NCI-H1105 (cell line): ENCODE measurements around the gene SHISA7.
A peak's percentile ranks its signal among the peaks of the same experiment; 100 is the strongest.
"Not testable (repeated sequence)": the region's sequence is repeated elsewhere in the genome, so short reads cannot be mapped to it uniquely, and the experiment has no call there.

Experiments used
- DNase-seq: peaks from one replicate; lab custom pipeline; 2025; lab: John Stamatoyannopoulos, UW

Gene SHISA7

DNA sequence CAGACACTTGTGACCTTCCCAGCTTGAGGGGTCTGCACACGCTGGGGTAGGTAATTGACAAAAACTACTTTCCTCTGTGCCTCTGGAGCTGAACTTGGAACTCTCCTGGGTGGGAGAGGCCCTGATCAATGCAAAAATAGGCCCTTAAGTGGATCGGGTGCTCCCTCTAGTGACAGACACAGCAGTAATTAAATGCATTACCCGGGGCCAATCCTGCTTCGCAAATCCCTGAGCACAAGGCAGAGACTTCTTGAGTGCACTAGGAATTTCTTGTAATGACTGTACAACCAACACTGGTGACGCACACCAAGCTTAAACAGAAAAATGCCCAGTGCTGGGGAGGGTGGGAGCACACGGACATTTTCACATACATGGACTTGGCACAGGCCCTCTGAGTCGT is 24.9 kb downstream of the SHISA7 start:
- peak; percentile 46 for DNase-seq

DNA sequence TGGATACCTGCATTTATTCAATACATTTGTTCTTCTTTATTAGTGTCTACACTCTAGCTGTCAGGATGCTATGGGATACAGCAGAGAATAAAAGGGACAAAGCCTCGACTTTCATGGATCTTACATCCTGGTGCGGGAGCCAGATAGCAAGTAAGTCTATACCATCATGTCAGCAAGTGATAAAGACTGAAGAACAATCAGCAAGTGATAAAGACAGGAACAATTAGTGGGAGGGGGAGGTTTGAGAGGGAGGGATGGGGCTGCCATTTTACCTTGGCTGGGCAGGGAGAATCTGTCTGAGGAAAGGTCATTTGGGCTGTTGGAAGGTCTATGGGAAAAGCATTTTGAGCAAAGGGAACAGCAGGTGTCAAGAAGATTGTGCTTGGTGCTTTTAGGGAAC is 32.9 kb downstream of the SHISA7 start:
- no peak for DNase-seq

DNA sequence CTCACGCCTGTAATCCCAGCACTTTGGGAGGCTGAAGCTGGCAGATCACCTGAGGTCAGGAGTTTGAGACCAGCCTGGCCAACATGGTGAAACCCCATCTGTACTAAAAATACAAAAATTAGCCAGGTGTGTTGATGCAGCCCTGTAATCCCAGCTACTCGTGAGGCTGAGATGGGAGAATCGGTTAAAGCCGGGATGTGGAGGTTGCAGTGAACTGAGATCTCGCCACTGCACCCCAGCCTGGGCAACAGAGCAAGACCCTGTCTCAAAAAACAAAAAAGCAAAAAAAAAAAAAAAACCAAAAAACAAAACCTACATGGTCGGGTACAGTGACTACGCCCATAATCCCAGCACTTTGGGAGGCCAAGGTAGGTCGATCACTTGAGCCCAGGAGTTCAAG is 33.9 kb downstream of the SHISA7 start:
- not testable (repeated sequence) for DNase-seq

DNA sequence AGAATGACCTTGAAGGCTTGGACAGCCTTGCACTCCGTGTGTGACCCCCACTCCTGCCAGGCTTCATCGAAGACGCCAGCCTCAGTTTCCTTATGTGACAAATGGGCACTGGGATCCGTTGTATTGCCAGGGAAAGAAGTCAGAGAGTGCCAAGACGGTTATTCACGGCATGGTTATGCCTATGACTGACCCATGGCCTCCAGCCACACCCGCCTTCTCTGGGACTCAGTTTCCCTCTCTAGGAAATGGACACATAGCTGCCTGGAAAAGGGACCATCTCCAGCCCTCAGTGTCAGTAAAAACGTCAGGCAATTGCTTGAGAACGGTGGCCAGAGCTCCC is 34.6 kb downstream of the SHISA7 start:
- no peak for DNase-seq

DNA sequence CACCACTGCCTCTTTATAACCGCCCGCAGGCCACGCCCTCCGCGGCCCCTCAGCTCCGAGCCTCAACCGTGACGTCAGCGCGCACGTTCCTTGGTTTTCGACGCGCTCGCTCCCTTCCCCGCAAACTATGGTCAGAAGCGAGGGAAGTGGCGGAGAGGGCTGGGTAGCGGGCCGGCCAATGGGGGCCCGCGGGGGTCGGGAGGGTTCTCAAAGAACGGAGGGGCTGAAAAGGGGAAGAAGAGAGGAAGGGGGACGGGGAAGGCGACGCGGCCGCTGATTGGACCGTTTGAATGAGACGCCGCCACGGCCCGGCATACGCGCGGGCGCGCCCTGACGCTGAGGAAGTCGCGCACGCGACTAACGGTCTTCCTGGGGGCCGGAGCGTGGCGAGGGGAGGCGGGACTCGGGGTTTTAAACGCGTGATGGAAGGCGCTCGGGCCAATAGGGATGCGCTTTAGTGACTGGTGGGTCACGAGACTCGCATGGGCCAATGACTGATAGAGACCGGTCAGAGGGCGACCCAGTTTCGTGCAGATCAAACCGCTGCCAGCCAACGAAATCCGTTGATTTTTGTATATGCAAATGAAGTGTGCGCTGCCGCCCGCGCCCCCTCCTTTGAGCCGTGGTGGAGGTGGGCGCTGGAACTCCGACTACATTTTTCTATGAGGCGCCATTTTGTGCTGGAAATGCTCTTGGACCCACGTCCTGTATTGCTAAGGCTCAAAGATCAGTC is 35.1 kb downstream of the SHISA7 start:
- DNase-seq = peak; percentile 100

DNA sequence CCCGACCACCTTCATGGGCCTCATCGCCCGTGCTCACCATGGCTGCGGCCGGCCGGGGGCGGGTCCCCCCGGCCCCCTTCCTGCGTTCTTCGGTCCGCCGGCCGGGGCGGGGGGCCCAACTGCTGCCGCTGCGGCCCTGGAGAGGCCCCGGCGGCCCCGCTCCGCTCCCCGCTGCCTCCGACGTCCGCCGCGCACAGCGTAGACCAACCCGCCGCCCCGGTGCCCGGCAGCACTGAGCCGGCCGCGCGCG is 35.6 kb downstream of the SHISA7 start, which contains the start of gene UBE2S:
Gene UBE2S, minus strand, starts transcription at position 239 of the 250 bp plus-strand sequence. Its CDS starts 199 bp downstream, at position 40.
- DNase-seq = not testable (repeated sequence)

DNA sequence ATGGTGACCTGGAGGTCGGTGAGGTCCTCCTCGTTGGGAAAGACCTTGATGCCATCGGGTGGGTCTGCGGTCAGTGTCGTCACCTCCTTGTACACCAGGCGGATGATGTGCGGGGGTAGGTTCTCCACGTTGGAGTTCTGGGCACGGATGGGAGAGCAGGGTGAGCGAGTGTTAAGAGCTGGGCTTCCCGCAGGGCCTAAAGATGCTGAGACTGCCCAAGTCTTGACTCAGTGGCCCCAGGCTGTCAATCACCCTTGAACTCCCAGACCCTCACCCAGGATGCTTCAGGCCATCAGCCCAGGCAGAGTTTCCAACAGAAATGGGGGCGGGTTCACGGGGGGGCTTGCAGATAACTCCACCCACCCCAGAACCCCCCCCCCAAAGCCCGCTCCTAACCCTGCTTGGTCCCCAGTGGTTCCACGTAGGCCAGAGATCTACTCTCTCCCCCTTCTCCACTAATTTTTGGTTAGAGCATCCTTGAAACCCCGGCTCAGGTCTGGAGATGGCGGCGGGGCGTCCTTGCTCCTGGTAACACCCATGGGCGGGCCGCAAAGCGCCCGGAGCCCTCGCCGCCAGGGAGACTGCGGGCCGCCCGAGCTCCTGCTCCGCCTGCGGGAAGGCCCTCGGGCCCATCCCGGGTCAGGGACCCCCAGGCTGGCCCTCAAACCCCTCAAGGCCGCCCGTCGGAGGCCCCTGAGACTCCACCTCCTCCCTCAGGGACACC is 36.1 kb downstream of the SHISA7 start:
- DNase-seq = peak; percentile 15

DNA sequence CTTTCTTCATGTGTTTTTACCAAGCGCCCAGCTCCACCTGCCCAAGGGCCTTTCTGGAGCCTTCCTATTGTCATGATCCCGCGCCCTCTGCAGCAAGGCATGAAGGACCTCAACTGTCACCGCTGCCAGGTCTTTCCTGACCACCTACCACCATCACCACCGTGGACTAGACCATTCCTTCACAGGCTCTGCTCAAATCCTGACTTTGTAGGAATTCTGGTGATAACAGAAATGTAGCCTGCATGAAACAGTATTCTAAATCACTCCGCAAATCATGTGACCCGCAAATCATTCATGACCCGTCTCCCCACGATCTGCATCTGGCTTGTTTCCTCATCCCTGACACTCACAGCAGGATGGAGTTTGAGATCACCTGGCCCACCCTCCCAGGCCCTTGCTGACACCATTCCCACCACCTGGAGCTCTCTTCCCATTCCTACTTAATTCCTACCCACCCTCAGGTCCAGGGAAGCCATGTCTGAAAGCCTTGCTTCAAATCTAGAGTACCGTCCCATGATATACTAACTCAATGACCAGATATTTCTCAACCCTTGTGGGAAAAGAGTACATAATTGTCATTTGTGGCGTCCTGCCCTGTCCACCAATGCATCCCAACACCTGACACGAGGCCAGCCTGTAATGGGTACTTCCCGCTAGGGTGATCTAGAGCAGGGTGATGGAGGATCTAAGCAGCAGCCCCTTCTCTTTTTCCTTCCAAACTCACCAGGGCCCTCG is 36.8 kb downstream of the SHISA7 start:
- no peak for DNase-seq

DNA sequence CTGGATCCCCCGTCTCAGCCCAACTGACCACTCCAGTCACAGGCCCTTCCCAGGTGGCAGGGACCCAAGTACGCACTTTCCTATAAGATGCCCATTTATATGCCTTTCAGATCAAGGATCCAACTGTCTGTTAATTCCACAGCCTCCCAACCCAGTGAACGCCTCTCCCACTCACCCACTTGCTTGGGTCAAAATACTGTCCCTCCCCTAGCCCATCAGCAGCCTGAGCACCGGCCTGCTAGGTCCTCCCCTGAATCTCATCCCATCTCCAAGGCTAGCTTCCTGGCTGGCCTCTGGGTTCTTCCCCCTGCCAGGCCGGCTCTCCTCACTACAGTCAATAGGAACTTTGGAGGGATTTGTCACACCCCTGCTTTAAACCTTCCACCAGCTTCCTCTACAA is 37.5 kb downstream of the SHISA7 start:
- DNase-seq = no peak

DNA sequence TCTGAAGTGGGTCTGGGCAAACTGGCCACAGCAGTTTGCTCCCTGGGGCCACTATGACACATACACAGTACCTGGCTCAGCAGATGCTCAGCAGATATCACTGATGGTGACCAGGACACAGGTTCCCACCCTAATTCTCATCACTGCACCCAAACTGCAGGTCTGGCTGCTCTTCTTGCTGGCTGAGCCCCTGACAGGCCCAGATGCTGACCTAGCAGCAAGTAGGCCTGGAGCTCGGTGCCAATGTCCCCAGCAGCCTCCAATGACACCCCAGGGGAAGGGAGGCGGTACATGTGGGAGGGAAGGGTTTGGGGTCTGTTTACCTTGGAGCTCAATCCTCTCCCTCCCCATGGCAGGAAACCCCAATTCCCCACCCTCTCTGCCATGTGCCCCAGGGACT is 40.6 kb downstream of the SHISA7 start:
- DNase-seq = no peak

DNA sequence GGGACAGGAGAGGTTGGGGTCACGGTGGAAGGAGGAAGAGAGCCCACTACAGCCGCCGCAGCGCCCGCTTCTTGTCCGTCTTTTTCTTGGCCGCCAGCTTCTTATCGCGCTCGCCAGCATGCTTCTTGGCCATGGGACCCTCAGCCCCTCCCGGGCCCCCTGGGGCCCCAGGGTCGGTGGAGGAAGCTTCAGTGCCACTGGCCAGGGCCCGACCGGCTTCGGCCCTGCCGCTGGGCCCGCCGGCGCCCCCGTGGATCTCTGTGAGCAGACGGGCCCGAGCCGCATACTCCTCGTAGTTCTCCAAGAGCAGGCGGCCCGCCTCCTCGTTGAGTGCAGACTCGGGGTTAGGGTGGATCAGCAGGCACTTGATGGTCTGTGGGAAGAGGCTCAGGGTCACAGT is 41.7 kb downstream of the SHISA7 start:
- not testable (repeated sequence) for DNase-seq

DNA sequence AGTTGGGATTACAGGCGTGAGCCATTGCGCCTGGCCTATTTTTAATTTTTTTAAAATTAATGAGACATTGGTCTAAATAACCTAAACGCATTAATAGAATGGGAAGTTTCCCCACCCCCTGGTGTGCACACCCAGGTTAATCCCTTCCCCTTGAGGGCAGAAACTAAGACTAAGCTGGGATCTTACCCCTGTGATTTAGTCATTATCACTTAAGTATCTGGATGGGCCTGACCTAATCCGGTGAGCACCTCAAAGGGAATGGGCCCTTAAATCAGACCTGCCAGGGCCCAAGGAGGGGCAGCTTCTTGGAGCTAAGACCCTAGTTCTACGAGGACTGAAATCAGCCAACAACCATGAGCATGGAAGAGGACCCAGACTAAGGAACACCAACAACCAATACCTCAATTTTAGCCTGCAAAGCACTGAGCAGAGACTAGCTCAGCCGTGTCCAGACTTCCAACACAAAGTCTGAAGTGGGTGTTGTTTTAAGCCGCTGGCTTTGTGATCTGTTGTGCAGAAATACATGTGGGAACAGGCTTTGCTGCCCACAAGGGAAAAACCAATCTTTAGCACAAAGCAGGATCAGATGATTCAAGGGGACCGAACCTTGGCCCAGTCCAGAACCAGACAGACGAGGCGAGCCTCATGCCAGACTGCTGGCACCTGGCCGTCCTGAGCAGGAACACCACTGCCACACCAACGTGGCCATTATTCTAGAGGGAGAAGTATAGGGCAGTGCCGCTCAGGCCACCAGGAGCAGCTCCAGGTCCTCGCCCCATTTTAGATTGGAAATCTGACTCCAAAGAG is 42.6 kb downstream of the SHISA7 start:
- no peak for DNase-seq

DNA sequence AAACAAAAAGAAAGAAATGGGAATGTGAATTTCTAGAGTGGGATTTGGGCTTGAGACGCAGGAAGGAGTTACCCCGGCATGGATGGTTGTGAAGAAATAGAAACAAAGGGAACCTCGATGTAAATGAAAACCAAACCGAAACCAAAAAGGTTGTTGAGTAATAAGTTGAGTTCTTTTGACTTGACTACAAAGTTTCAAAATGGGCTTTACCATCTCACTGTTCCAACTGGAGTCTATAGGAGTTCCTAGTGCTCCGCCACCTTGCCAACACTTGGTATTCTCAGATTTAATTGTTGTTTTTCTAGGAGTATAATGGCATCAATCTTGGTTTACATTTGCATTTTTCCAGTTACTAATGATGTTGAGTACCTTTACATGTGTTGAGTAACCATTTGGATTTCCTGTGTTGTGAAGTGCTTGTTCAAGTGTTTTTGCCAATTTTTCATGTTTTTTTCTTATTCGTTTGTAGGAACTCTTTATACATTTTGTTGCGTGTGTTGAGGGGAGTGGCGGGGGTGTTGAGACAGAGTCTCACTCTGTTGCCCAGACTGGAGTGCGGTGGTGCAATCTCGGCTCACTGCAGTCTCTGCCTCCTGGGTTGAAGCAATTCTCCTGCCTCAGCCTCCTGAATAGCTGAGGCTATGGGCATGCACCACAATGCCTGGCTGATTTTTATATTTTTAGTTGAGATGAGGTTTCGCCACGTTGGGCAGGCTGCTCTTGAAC is 44.7 kb downstream of the SHISA7 start:
- no peak for DNase-seq

DNA sequence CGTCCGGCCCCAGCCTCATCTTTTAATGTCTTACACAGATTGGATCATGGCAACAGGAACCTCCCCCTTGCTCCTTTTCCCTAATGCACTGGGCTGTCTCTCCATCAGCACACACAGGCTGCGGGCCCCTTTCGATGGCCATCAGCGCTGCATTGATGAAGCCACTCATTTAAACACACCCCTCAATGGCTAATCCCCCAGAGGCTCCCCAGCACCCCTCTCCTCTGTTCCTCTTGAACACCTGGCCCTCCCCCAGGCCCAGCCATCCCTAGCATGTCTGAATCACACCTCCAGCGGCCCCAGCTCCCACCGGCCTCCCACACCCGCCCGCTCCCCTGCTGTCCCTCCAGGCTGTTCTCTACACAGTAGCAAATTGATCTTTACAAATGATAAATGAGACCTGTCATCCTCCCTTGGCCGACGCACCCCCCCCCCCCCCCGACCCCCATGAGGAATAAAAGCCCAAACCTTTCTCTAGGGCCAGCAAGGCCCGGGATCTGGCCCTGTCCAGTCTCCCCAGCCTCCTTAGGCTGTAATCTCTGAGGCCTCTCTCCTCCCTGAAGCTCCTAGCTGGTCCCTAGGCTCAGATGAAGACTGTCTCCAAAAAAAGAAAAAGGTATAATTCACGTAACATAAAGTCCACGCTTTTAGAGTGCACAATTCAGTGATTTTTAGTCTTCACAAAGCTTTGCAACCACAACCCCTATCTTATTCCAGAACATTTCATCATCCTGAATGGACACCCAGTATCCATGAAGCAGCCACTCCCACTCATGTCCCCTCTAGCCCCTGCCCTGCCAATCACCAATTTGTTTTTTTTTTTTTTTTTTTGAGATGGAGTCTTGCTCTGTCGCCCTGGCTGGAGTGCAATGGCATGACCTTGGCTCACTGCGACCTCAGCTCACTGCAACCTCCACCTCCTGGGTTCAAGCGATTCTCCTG is 50.0 kb downstream of the SHISA7 start:
- DNase-seq = no peak

DNA sequence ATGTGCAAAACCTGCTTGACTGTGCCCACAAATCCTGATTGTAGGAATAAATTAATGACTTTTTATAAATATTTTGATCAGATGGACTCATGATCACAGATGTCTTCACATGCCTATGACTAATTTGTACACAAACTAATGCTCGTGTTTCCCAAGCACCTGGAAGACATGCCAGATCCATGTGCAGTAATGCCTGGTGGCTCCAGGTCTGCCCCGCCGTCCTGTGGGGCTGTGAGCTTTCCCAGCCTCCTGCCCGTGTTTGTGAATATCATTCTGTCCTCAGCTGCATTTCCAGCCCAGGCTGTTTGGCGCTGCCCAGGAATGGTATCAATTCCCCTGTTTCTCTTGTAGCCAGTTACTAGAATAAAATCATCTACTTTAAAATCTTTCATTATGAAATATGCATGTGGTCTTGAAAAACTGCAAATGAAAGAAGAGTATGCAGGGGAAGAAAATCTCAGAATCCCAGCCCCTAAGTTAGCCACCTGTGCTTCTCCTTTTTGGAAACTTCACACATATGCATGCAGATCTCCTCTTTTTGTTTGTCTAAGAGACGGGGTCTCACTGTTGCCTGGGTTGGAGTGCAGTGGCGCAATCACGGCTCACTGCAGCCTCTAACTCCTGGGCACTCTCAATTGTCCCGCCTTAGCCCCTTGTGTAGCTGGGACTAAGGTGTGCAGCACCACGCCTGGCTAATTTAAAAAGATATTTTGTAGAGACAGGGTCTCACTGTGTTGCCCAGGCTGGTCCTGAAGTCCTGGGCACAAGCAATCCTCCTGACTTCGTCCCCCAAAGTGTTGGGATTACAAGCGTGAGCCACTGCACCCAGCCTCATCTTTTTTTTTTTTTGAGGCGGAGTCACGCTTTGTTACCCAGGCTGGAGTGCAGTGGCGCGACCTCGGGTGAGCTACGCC is 51.1 kb downstream of the SHISA7 start:
- DNase-seq = no peak

DNA sequence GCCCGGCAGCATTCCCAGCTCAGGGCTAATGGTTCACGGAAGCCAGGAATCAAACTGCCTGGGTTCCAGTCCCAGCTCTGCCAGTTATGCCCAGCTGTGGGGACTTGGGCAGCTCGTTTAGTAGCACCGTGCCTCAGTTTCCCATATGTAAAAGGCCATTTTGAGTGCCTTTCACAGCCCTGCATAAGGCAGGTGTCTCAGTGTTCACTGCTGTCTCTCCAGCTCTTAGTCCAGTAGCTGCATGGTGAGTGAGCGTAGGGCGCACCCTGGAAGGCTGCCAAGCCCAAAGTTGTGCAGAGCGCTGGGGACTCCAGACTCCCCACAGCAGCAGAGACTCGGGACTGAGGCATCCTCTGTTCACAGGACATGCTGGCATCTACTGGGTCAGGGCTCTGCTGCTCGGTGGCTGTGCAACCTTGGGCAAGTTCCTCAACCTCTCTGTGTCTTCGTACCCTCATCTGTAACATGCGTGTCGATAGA is 51.9 kb downstream of the SHISA7 start:
- no peak for DNase-seq

DNA sequence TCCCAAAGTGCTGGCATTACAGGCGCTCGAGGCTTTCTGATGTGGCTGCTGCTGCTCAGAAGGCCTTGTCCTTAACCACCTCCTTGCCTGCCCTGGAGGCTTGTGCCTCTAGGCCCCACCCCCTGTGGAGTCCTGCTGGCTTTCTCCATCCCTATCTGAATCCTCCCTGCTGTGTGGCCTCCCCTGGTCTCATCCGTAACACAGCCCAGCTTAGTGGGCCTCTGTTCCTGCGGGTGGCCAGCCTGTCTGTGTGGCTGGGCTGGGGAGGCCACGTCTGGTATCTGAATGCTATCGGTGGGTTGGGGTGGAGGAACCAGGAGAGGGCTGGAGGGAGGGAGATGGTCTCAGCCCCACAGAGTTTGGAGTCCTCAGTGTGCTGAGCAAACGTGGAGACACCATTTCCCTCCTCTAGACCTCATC is 52.6 kb downstream of the SHISA7 start:
- DNase-seq = no peak

DNA sequence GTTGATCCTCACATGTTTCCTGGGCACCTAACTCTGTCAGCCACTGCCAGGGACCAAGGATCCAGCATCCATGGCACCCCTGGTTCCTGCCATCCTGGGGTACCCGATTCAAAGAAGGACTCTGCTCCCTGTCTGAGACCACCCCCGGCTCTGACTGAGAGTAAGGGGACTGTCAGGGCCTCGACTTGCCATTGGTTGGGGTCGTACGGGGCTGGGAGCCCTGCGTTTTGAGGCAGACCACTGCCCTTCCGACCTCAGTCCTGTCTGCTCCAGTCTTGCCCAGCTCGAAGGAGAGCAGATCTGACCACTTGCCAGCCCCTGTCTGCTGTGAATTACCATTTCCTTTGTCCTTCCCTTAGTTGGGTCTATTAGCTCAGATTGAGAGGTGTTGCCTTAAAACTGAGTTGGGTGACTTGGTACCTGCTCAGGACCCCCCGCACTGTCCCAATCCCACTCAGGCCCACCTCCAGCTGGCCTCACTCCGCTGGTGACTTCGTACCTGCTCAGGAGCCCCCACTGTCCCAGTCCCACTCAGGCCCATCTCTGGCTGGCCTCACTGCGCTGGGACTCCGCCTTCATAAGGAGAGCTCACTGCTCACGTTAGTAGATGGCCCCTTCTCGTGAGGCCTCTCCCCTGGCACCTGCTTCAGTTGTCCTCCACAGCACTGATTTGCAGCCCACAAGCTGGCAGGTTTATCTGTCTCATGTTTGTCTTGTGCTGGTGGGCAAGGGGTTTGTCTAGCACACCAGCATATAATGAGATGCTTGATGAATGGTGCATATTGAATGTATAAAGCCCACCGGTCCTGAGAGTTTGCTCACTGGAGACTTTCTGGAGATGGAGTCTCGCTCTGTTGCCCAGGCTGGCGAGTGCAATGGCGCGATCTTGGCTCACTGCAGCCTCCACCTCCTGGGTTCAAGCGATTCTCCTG is 53.4 kb downstream of the SHISA7 start:
- no peak for DNase-seq
